Regular cardiac myocyte (primary cell): Measurements from ENCODE around the gene GAGE12E. TPM values are rescaled to one million over a fixed set of nuclear protein-coding genes. Genes with fewer than 3 reads are reported as not detected.

Experiments used
- total RNA-seq: library from RNA; depleted of rRNA; stranded (reverse); fragments of >200 nt; gene quantifications from 2 replicates; pipeline ENCODE4 v1.2.3, GENCODE V29; 2014

Gene GAGE12E
- not detected in 2 replicates for total RNA-seq

GRCh38 chrX:49550989-49551388 lies at the start of gene GAGE12E:
GAGE12E (plus strand) TSS chrX:49551289; CDS start chrX:49552444, 1,155 bp downstream.

GRCh38 chrX:49531877-49532276 lies 19.2 kb upstream of the GAGE12E start, which contains the start of gene GAGE12C:
GAGE12C (plus strand) TSS chrX:49532177; CDS start chrX:49533332, 1,155 bp downstream.

GRCh38 chrX:49541433-49541832 lies 9.7 kb upstream of the GAGE12E start, which contains the start of gene GAGE12D:
GAGE12D (plus strand) TSS chrX:49541733; CDS start chrX:49542888, 1,155 bp downstream.

GRCh38 chrX:49560542-49560941 lies 9.5 kb downstream of the GAGE12E start, which contains the start of gene GAGE12F:
GAGE12F (plus strand) TSS chrX:49560842; CDS start chrX:49561997, 1,155 bp downstream.

GRCh38 chrX:49570100-49570499 lies 19.0 kb downstream of the GAGE12E start, which contains the start of gene GAGE12G:
GAGE12G (plus strand) TSS chrX:49570400; CDS start chrX:49571555, 1,155 bp downstream.

GRCh38 chrX:49579649-49580048 lies 28.6 kb downstream of the GAGE12E start, which contains the start of gene GAGE12H:
GAGE12H (plus strand) TSS chrX:49579949; CDS start chrX:49581104, 1,155 bp downstream.

GRCh38 chrX:49589196-49589595 lies 38.1 kb downstream of the GAGE12E start, which contains the start of gene GAGE2A:
GAGE2A (plus strand) TSS chrX:49589496; CDS start chrX:49590651, 1,155 bp downstream.

GRCh38 chrX:49598720-49599119 lies 47.6 kb downstream of the GAGE12E start, which contains the start of gene GAGE1:
GAGE1 (plus strand) TSS chrX:49599020; CDS start chrX:49600175, 1,155 bp downstream.

Other genes with a start within 250 kb of the GAGE12E start
- gene GAGE10, start 247.6 kb upstream of the GAGE12E start, total RNA-seq = not detected in 2 replicates
- not detected in 2 replicates for gene GAGE12J, start 229.3 kb upstream of the GAGE12E start, total RNA-seq
- gene GAGE13, start 219.7 kb upstream of the GAGE12E start, total RNA-seq = not detected in 2 replicates
- not detected in 2 replicates for gene GAGE12C, start 19.1 kb upstream of the GAGE12E start, total RNA-seq
- gene GAGE12D, start 9.6 kb upstream of the GAGE12E start, total RNA-seq = not detected in 2 replicates
- gene GAGE12F, start 9.6 kb downstream of the GAGE12E start, total RNA-seq = not detected in 2 replicates
- gene GAGE12G, start 19.1 kb downstream of the GAGE12E start, total RNA-seq = not detected in 2 replicates
- gene GAGE12H, start 28.7 kb downstream of the GAGE12E start, total RNA-seq = not detected in 2 replicates
- gene GAGE2A, start 38.2 kb downstream of the GAGE12E start, total RNA-seq = not detected in 2 replicates
- gene GAGE1, start 47.7 kb downstream of the GAGE12E start, total RNA-seq = not detected in 2 replicates
- gene PAGE1, start 144.7 kb downstream of the GAGE12E start, total RNA-seq = not detected in 2 replicates